Hepatocyte (in vitro differentiated cells): ENCODE measurements around the gene RPTOR.

Source experiments
- EZH2 ChIP-seq: fragments of 200-600 bp; sonication (generic); IDR thresholded peaks from 2 replicates; pipeline ENCODE4 v1.6.1; 2016; ENCODE audit warnings: antibody characterized with exemption, mild to moderate bottlenecking, borderline replicate concordance
- EZH2phosphoT487 ChIP-seq: fragments of 200-600 bp; sonication (generic); IDR thresholded peaks from one replicate; pipeline ENCODE4 v1.6.1; 2018; ENCODE audit warnings: antibody characterized with exemption, mild to moderate bottlenecking, low read depth, moderate library complexity; ENCODE audit not compliant: unreplicated experiment, severe bottlenecking
- TF ChIP-seq, protein P1 (sequence below): fragments of 200-600 bp; sonication (generic); IDR thresholded peaks from 2 replicates; pipeline ENCODE4 v1.5.1; 2016; ENCODE audit warnings: antibody characterized with exemption, mild to moderate bottlenecking; ENCODE audit not compliant: poor library complexity

DNA sequence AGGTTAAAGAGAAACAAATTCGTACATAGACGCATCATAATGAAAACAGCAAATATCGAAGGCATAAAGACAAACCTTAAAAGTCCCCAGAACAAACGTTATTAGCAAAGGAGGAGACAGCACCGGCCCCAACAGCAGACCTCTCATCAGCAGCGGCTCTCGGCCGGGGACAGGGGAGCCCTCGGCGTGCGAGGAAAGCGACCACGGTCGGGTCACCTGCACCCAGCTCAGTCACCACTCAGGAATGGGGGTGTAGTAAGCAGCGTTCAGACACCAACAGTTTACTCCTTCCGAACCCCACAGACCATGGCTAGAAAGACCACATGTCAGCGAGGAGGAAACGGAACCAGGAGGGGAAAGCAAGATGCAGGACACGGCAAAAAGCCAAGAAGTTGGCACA is 337.7 kb downstream of the RPTOR start:
- TF ChIP-seq, protein P1, sequence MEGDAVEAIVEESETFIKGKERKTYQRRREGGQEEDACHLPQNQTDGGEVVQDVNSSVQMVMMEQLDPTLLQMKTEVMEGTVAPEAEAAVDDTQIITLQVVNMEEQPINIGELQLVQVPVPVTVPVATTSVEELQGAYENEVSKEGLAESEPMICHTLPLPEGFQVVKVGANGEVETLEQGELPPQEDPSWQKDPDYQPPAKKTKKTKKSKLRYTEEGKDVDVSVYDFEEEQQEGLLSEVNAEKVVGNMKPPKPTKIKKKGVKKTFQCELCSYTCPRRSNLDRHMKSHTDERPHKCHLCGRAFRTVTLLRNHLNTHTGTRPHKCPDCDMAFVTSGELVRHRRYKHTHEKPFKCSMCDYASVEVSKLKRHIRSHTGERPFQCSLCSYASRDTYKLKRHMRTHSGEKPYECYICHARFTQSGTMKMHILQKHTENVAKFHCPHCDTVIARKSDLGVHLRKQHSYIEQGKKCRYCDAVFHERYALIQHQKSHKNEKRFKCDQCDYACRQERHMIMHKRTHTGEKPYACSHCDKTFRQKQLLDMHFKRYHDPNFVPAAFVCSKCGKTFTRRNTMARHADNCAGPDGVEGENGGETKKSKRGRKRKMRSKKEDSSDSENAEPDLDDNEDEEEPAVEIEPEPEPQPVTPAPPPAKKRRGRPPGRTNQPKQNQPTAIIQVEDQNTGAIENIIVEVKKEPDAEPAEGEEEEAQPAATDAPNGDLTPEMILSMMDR, result no peak
- TF ChIP-seq EZH2 (no peak), EZH2phosphoT487 (no peak)
